GM06990 (cell line): Measurements from ENCODE around the gene TTYH2.

Source experiments
- DNase-seq: peaks from one replicate; pipeline ENCODE4 v3.0.0-alpha.2; 2011; ENCODE audit not compliant: insufficient read length; ENCODE audit errors: extremely low read depth
- H3K27me3 ChIP-seq: replicated peaks from 2 replicates; pipeline ENCODE4 v1.6.0; 2011; ENCODE audit warnings: low read length; ENCODE audit not compliant: control insufficient read depth, insufficient read depth
- H3K36me3 ChIP-seq: 2 replicates; pipeline ENCODE4 v1.5.1; 2011; ENCODE audit warnings: low read length; ENCODE audit not compliant: control insufficient read depth, insufficient read depth
- H3K4me3 ChIP-seq: replicated peaks from 2 replicates; pipeline ENCODE4 v1.5.1; 2011; ENCODE audit warnings: low read depth, mild to moderate bottlenecking, control low read depth, low read length
- CTCF ChIP-seq: IDR thresholded peaks from 2 replicates; pipeline ENCODE4 v1.5.1; 2011; ENCODE audit warnings: low read length, control low read depth, mild to moderate bottlenecking, inconsistent platforms; ENCODE audit not compliant: insufficient read depth, poor library complexity, severe bottlenecking

TTYH2 gene, protein sequence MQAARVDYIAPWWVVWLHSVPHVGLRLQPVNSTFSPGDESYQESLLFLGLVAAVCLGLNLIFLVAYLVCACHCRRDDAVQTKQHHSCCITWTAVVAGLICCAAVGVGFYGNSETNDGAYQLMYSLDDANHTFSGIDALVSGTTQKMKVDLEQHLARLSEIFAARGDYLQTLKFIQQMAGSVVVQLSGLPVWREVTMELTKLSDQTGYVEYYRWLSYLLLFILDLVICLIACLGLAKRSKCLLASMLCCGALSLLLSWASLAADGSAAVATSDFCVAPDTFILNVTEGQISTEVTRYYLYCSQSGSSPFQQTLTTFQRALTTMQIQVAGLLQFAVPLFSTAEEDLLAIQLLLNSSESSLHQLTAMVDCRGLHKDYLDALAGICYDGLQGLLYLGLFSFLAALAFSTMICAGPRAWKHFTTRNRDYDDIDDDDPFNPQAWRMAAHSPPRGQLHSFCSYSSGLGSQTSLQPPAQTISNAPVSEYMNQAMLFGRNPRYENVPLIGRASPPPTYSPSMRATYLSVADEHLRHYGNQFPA

DNA sequence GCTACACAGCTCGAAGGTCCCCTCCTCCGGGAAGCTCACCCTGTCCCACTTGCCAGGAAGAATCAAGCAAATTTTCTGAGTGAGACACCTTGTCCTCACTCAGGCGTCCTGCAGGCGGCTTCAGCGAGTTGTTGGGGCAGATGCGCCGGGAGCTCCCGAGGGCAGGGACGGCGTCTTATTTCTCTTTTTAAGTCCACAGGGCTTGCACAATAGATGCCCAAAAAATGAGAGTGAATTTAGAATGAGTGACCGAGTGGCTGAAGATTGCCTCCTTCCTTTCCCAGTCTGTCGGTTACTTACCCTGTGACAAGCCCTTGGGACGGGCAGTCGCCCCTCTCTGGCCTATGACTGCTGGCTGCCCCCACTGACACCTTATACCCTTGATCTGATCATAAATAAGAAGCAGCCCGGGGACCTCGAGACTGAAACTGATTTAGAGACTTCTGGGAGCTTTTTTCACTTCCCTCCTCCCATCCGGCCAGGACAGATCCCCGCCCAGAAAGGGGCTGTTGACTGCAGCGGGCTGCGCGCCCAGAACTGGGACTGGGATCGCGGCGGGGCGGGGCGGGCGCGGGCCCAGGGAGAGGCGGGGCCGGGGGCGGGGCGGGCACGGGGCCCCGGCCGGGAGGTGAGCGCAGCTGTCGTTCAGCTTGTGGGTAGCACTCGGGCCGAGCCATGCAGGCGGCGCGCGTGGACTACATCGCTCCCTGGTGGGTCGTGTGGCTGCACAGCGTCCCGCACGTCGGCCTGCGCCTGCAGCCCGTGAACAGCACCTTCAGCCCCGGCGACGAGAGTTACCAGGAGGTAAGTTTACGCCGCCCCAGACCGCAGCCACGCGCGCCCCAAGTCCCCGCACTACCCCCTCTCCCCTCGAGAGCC is at the start of gene TTYH2:
TTYH2 (plus strand) TSS at position 659 of the 879 bp plus-strand sequence; CDS start at position 676, 17 bp downstream.
- TF ChIP-seq CTCF: peak; percentile 40
- no peaks in the 10 kb centered on the region for H3K27me3 ChIP-seq
- H3K4me3 ChIP-seq: peak within 1 kb of the TSS; percentile 65
- peaks cover 8% of the 10 kb centered on the region for H3K36me3 ChIP-seq
- peak; percentile 81 for DNase-seq

GRCh38 chr17:74163836-74164235 is 49.5 kb upstream of the TTYH2 start:
- DNase-seq: no peak
- TF ChIP-seq CTCF: no peak

GRCh38 chr17:74164446-74165045 is 48.8 kb upstream of the TTYH2 start:
- Histone ChIP-seq H3K27me3 (peaks cover 1% of the 10 kb centered on the region; the same call in 1 of the 2 replicates), H3K36me3 (no peaks in the 10 kb centered on the region), H3K4me3 (no peak overlapping the region)
- no peak for DNase-seq
- TF ChIP-seq CTCF: no peak

More at GRCh38 chr17:74163836-74164235, 49.5 kb upstream of the TTYH2 start:
- Histone ChIP-seq H3K36me3 (no peaks in the 10 kb centered on the region), H3K27me3 (peaks cover 1% of the 10 kb centered on the region; the same call in 1 of the 2 replicates), H3K4me3 (no peak overlapping the region)

GRCh38 chr17:74165797-74166365 is 47.5 kb upstream of the TTYH2 start:
- no peak for TF ChIP-seq CTCF
- no peak for DNase-seq
- H3K4me3 ChIP-seq: no peak overlapping the region
- no peaks in the 10 kb centered on the region for H3K27me3 ChIP-seq
- H3K36me3 ChIP-seq: no peaks in the 10 kb centered on the region

DNA sequence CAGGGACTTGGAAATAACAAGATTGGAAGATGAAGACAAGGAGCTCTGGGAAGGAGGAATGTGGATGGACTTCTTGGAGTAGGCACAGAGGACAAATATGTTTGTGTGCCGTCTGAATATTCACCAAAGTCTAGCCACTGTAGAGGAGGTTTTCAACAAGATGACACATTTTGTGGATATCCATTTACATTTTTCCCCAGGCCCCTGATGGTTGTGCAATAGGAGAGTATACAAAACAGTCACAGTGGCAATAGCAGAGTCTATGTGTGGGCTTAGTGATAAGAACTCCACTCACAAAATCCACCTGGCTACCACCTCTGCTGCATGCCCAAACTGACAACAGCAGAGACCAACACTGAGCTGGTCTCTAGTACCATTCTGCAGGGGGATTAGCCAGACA is 42.4 kb upstream of the TTYH2 start:
- H3K27me3 ChIP-seq: no peaks in the 10 kb centered on the region
- no peak for DNase-seq
- no peaks in the 10 kb centered on the region for H3K36me3 ChIP-seq
- no peak overlapping the region for H3K4me3 ChIP-seq
- TF ChIP-seq CTCF: no peak
